Measurements from ENCODE around the gene AP1M1.
"Not testable (repeated sequence)": the region's sequence is repeated elsewhere in the genome, so short reads cannot be mapped to it uniquely, and the experiment has no call there.

AP1M1 gene

GRCh38 chr19:16284505-16284904, 86.8 kb downstream of the AP1M1 start:
- H2AFZ ChIP-seq (ENCODE audit: low read length, unreplicated experiment), result no peak overlapping the region
- H3K27me3 ChIP-seq (ENCODE audit: insufficient read depth, low read length), result 0 out of 2 replicates have a peak, but pooled peaks cover 4% of the 10 kb centered on the region
- no peaks in the 10 kb centered on the region for H3K79me2 ChIP-seq (ENCODE audit: control insufficient read depth, insufficient read depth, low read length, unreplicated experiment)
- H3K4me3 ChIP-seq (ENCODE audit: low read depth, low read length), result no peak overlapping the region
- H3K27ac ChIP-seq (ENCODE audit: low read depth, low read length), result no peak overlapping the region
- no peaks in the 10 kb centered on the region for H3K36me3 ChIP-seq (ENCODE audit: insufficient read depth, low read length)
- H3K4me1 ChIP-seq (ENCODE audit: control insufficient read depth, insufficient read depth, low read length, unreplicated experiment), result peaks cover 6% of the 10 kb centered on the region

GRCh38 chr19:16285079-16285478, 87.4 kb downstream of the AP1M1 start:
- not testable (repeated sequence) for H2AFZ ChIP-seq (ENCODE audit: low read length, unreplicated experiment); H3K79me2 ChIP-seq (ENCODE audit: control insufficient read depth, insufficient read depth, low read length, unreplicated experiment); H3K27ac ChIP-seq (ENCODE audit: low read depth, low read length); H3K27me3 ChIP-seq (ENCODE audit: insufficient read depth, low read length); H3K36me3 ChIP-seq (ENCODE audit: insufficient read depth, low read length); H3K4me1 ChIP-seq (ENCODE audit: control insufficient read depth, insufficient read depth, low read length, unreplicated experiment); H3K4me3 ChIP-seq (ENCODE audit: low read depth, low read length)

- no peaks in the 10 kb centered on the region for H3K79me2 ChIP-seq (ENCODE audit: control insufficient read depth, insufficient read depth, low read length, unreplicated experiment)
- no peak overlapping the region for H3K4me3 ChIP-seq (ENCODE audit: low read depth, low read length)
- H3K4me1 ChIP-seq (ENCODE audit: control insufficient read depth, insufficient read depth, low read length, unreplicated experiment), result peaks cover 4% of the 10 kb centered on the region
- H3K36me3 ChIP-seq (ENCODE audit: insufficient read depth, low read length), result no peaks in the 10 kb centered on the region
- H2AFZ ChIP-seq (ENCODE audit: low read length, unreplicated experiment), result no peak overlapping the region
- no peak overlapping the region for H3K27ac ChIP-seq (ENCODE audit: low read depth, low read length)
- H3K27me3 ChIP-seq (ENCODE audit: insufficient read depth, low read length), result 0 out of 2 replicates have a peak, but pooled peaks cover 4% of the 10 kb centered on the region
These were observed 88.2 kb downstream of the AP1M1 start for GRCh38 chr19:16285769-16286498.

GRCh38 chr19:16288544-16288943, 90.8 kb downstream of the AP1M1 start:
- H3K4me1 ChIP-seq (ENCODE audit: control insufficient read depth, insufficient read depth, low read length, unreplicated experiment), result peaks cover 4% of the 10 kb centered on the region
- H2AFZ ChIP-seq (ENCODE audit: low read length, unreplicated experiment), result no peak overlapping the region
- no peaks in the 10 kb centered on the region for H3K79me2 ChIP-seq (ENCODE audit: control insufficient read depth, insufficient read depth, low read length, unreplicated experiment)
- H3K4me3 ChIP-seq (ENCODE audit: low read depth, low read length), result no peak overlapping the region
- 0 out of 2 replicates have a peak, but pooled peaks cover 4% of the 10 kb centered on the region for H3K27me3 ChIP-seq (ENCODE audit: insufficient read depth, low read length)
- no peak overlapping the region for H3K27ac ChIP-seq (ENCODE audit: low read depth, low read length)
- H3K36me3 ChIP-seq (ENCODE audit: insufficient read depth, low read length), result no peaks in the 10 kb centered on the region

- Histone ChIP-seq H3K4me3 (ENCODE audit: low read depth, low read length) (no peak overlapping the region), H3K27me3 (ENCODE audit: insufficient read depth, low read length) (0 out of 2 replicates have a peak, but pooled peaks cover 4% of the 10 kb centered on the region), H3K36me3 (ENCODE audit: insufficient read depth, low read length) (no peaks in the 10 kb centered on the region), H3K79me2 (ENCODE audit: control insufficient read depth, insufficient read depth, low read length, unreplicated experiment) (no peaks in the 10 kb centered on the region), H2AFZ (ENCODE audit: low read length, unreplicated experiment) (no peak overlapping the region), H3K4me1 (ENCODE audit: control insufficient read depth, insufficient read depth, low read length, unreplicated experiment) (peaks cover 8% of the 10 kb centered on the region), H3K27ac (ENCODE audit: low read depth, low read length) (no peak overlapping the region)
These were observed 91.9 kb downstream of the AP1M1 start for GRCh38 chr19:16289594-16289993.

- peaks cover 8% of the 10 kb centered on the region for H3K4me1 ChIP-seq (ENCODE audit: control insufficient read depth, insufficient read depth, low read length, unreplicated experiment)
- H3K36me3 ChIP-seq (ENCODE audit: insufficient read depth, low read length), result no peaks in the 10 kb centered on the region
- H3K27ac ChIP-seq (ENCODE audit: low read depth, low read length), result no peak overlapping the region
- H2AFZ ChIP-seq (ENCODE audit: low read length, unreplicated experiment), result no peak overlapping the region
- H3K79me2 ChIP-seq (ENCODE audit: control insufficient read depth, insufficient read depth, low read length, unreplicated experiment), result no peaks in the 10 kb centered on the region
- H3K4me3 ChIP-seq (ENCODE audit: low read depth, low read length), result no peak overlapping the region
- 0 out of 2 replicates have a peak, but pooled peaks cover 4% of the 10 kb centered on the region for H3K27me3 ChIP-seq (ENCODE audit: insufficient read depth, low read length)
These were observed 93.0 kb downstream of the AP1M1 start for GRCh38 chr19:16290692-16291091.

- H3K27ac ChIP-seq (ENCODE audit: low read depth, low read length), result peak overlapping the region; percentile 99
- no peaks in the 10 kb centered on the region for H3K79me2 ChIP-seq (ENCODE audit: control insufficient read depth, insufficient read depth, low read length, unreplicated experiment)
- H3K27me3 ChIP-seq (ENCODE audit: insufficient read depth, low read length), result no peaks in the 10 kb centered on the region
- peaks cover 8% of the 10 kb centered on the region for H3K4me1 ChIP-seq (ENCODE audit: control insufficient read depth, insufficient read depth, low read length, unreplicated experiment)
- no peaks in the 10 kb centered on the region for H3K36me3 ChIP-seq (ENCODE audit: insufficient read depth, low read length)
- peak overlapping the region; percentile 5 for H2AFZ ChIP-seq (ENCODE audit: low read length, unreplicated experiment)
- H3K4me3 ChIP-seq (ENCODE audit: low read depth, low read length), result peak overlapping the region; percentile 77
These were observed 95.7 kb downstream of the AP1M1 start for GRCh38 chr19:16293118-16294091.

- H3K4me3 ChIP-seq (ENCODE audit: low read depth, low read length), result no peak overlapping the region
- H3K27me3 ChIP-seq (ENCODE audit: insufficient read depth, low read length), result no peaks in the 10 kb centered on the region
- no peaks in the 10 kb centered on the region for H3K79me2 ChIP-seq (ENCODE audit: control insufficient read depth, insufficient read depth, low read length, unreplicated experiment)
- no peak overlapping the region for H2AFZ ChIP-seq (ENCODE audit: low read length, unreplicated experiment)
- no peaks in the 10 kb centered on the region for H3K36me3 ChIP-seq (ENCODE audit: insufficient read depth, low read length)
- peaks cover 8% of the 10 kb centered on the region for H3K4me1 ChIP-seq (ENCODE audit: control insufficient read depth, insufficient read depth, low read length, unreplicated experiment)
- H3K27ac ChIP-seq (ENCODE audit: low read depth, low read length), result no peak overlapping the region
These were observed 97.3 kb downstream of the AP1M1 start for GRCh38 chr19:16295057-16295456.
